Thyroid gland (tissue), 4 donors: Measurements from ENCODE around the gene KCNJ6.

ENCODE experiments used
- POLR2A ChIP-seq, 2 donors: fragments of 450-650 bp; IDR thresholded peaks; one replicate each; pipeline ENCODE4 v1.6.1; 2017; ENCODE audit warnings: antibody characterized with exemption in 2 of 2, mild to moderate bottlenecking in 2 of 2, moderate library complexity in 1 of 2
- TF ChIP-seq, protein P1 (sequence below), 6 experiments: fragments of 200-600 bp in 3 of 6; fragments of 450-650 bp in 3 of 6; sonication (generic) in 3 of 6; IDR thresholded peaks; one replicate each; pipeline ENCODE4 v1.5.1; 2016 to 2019; ENCODE audit warnings: antibody characterized with exemption in 6 of 6, mild to moderate bottlenecking in 2 of 6, inconsistent platforms in 1 of 6, moderate library complexity in 1 of 6

- TF ChIP-seq, protein P1, sequence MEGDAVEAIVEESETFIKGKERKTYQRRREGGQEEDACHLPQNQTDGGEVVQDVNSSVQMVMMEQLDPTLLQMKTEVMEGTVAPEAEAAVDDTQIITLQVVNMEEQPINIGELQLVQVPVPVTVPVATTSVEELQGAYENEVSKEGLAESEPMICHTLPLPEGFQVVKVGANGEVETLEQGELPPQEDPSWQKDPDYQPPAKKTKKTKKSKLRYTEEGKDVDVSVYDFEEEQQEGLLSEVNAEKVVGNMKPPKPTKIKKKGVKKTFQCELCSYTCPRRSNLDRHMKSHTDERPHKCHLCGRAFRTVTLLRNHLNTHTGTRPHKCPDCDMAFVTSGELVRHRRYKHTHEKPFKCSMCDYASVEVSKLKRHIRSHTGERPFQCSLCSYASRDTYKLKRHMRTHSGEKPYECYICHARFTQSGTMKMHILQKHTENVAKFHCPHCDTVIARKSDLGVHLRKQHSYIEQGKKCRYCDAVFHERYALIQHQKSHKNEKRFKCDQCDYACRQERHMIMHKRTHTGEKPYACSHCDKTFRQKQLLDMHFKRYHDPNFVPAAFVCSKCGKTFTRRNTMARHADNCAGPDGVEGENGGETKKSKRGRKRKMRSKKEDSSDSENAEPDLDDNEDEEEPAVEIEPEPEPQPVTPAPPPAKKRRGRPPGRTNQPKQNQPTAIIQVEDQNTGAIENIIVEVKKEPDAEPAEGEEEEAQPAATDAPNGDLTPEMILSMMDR (IDR thresholded peaks at IDR 0.05), result no peak
- no peak for TF ChIP-seq POLR2A (IDR thresholded peaks at IDR 0.05)
Observed at GRCh38 chr21:37702241-37702640, 214.0 kb downstream of the KCNJ6 start.
